HepG2 (cell line): ENCODE measurements around the gene GUCA1A. TPM values are rescaled to one million over a fixed set of nuclear protein-coding genes. Genes with fewer than 3 reads are reported as not detected.

ENCODE experiments used
- AGO1 ChIP-seq: fragments of 200-400 bp; formaldehyde crosslinking; IDR thresholded peaks from 2 replicates; pipeline ENCODE4 v1.6.1; 2017; ENCODE audit warnings: mild to moderate bottlenecking, low read depth, low read length, moderate library complexity; ENCODE audit not compliant: poor library complexity, severe bottlenecking
- DPF2 ChIP-seq: sonication (generic); formaldehyde crosslinking; IDR thresholded peaks from 2 replicates; pipeline ENCODE4 v1.4.0; 2020; ENCODE audit warnings: mild to moderate bottlenecking, low read depth, missing genetic modification reagents, borderline replicate concordance
- EP300 ChIP-seq, 3 experiments: sonication (generic) in 1 of 3; formaldehyde crosslinking in 1 of 3; IDR thresholded peaks; 2 replicates each; pipeline versions ENCODE4 v1.5.1 to v1.6.1; 2011 to 2020; ENCODE audit warnings: low read depth in 2 of 3, low read length in 2 of 3, borderline replicate concordance in 1 of 3, improper control_type of control experiment in 1 of 3, mild to moderate bottlenecking in 1 of 3, missing genetic modification reagents in 1 of 3, moderate library complexity in 1 of 3
- MZF1 ChIP-seq: sonication (generic); formaldehyde crosslinking; IDR thresholded peaks from 2 replicates; pipeline ENCODE4 v1.8.1; 2023; ENCODE audit warnings: mild to moderate bottlenecking, missing genetic modification reagents, borderline replicate concordance
- ONECUT2 ChIP-seq: sonication (generic); formaldehyde crosslinking; IDR thresholded peaks from 2 replicates; pipeline ENCODE4 v1.4.0; 2020; ENCODE audit warnings: missing genetic modification reagents
- PAWR ChIP-seq: sonication (generic); formaldehyde crosslinking; IDR thresholded peaks from 2 replicates; pipeline ENCODE4 v1.4.0; 2020; ENCODE audit warnings: missing genetic modification reagents, mild to moderate bottlenecking, borderline replicate concordance
- SPEN ChIP-seq: sonication (generic); formaldehyde crosslinking; IDR thresholded peaks from 2 replicates; pipeline ENCODE4 v1.5.1; 2020; ENCODE audit warnings: low read depth, mild to moderate bottlenecking, missing genetic modification reagents
- THYN1 ChIP-seq: sonication (generic); formaldehyde crosslinking; IDR thresholded peaks from 2 replicates; pipeline ENCODE4 v1.8.1; 2023; ENCODE audit warnings: low read depth, mild to moderate bottlenecking, moderate library complexity, missing genetic modification reagents, borderline replicate concordance
- ZNF12 ChIP-seq: sonication (generic); formaldehyde crosslinking; IDR thresholded peaks from 2 replicates; pipeline ENCODE4 v1.5.0; 2020; ENCODE audit warnings: missing genetic modification reagents
- ZNF329 ChIP-seq: sonication (generic); formaldehyde crosslinking; IDR thresholded peaks from 2 replicates; pipeline ENCODE4 v1.9.0; 2021; ENCODE audit warnings: low read depth, mild to moderate bottlenecking, missing genetic modification reagents
- ZNF446 ChIP-seq: sonication (generic); formaldehyde crosslinking; IDR thresholded peaks from 2 replicates; pipeline ENCODE4 v1.5.0; 2020; ENCODE audit warnings: mild to moderate bottlenecking, missing genetic modification reagents
- ZNF7 ChIP-seq: IDR thresholded peaks from 2 replicates; pipeline ENCODE4 v1.6.1; 2016; ENCODE audit warnings: missing biosample characterization, missing genetic modification reagents
- ZNF75D ChIP-seq: sonication (generic); formaldehyde crosslinking; IDR thresholded peaks from 2 replicates; pipeline ENCODE4 v1.8.1; 2023; ENCODE audit warnings: missing genetic modification reagents, mild to moderate bottlenecking, borderline replicate concordance
- polyA plus RNA-seq, 8 experiments: library from polyadenylated mRNA; depleted of rRNA in 3 of 8; stranded (reverse) in 7 of 8; unstranded in 1 of 8; fragments of >200 nt; fragmentation: Illumina TruSeq in 4 of 8; extraction: Trizol in 4 of 8; gene quantifications; 2 replicates each; pipeline versions ENCODE4 v1.2.1 to v1.2.3, GENCODE V29; 2011 to 2016; ENCODE audit warnings: low read depth in 4 of 8, missing spikeins in 1 of 8, mixed read lengths in 1 of 8; ENCODE audit not compliant: insufficient read depth in 1 of 8
- total RNA-seq, 5 experiments: library from RNA; depleted of rRNA; stranded (reverse); fragments of >200 nt; fragmentation: Illumina TruSeq; extraction: Trizol; gene quantifications; 2 replicates each; pipeline ENCODE4 v1.2.3, GENCODE V29; 2016; ENCODE audit warnings: low read depth in 1 of 5
- TF ChIP-seq, protein P1 (sequence below): IDR thresholded peaks from 2 replicates; pipeline ENCODE4 v1.6.1; 2016; ENCODE audit warnings: missing genetic modification reagents, missing compliant biosample characterization
- TF ChIP-seq, protein P2 (sequence below): sonication (generic); formaldehyde crosslinking; IDR thresholded peaks from 2 replicates; pipeline ENCODE4 v1.4.0; 2020; ENCODE audit warnings: low read depth, missing genetic modification reagents
- TF ChIP-seq, protein P3 (sequence below): sonication (generic); formaldehyde crosslinking; IDR thresholded peaks from 2 replicates; pipeline ENCODE4 v1.4.0; 2020; ENCODE audit warnings: mild to moderate bottlenecking, missing genetic modification reagents

The GUCA1A gene
- total and polyA plus RNA-seq, 2 of the 13 experiments (the other 11 are each of a cell fraction or from before 2014, with no cell fraction given): not detected

DNA sequence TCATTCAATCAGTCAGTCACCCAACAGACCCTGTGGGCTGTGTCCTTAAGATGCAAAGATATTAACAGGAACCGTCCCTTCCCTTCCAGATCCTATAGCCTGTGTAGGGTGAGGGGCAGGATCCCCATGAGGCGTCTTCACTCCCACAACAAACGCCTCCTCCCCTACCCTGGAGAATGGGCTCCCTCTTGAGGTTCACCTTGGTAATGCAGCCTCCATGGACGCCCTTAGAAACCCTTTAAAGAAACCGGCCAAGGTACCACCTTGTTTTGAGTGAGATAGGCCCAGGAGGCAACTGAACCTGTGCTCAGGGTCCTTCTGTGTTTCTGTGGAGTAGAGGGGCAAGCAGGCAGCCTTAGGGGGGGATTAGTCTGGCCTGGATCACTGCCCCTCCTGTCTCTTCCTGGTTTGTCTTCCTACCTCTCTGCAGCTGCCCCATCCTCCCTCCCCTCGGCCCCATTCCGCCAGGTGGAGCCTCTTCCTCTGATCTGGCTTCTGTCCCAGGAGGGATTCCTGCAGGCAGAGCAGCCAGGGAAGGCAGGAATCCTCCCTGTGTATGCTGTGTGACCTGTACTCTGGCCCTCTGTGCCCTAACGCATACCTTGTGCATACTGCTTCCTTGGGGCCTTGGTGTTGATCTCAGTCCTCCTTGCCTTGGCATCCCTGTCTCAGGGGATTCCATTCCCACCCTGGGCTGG, 6.6 kb upstream of the GUCA1A start (continued):
- TF ChIP-seq, protein P1, sequence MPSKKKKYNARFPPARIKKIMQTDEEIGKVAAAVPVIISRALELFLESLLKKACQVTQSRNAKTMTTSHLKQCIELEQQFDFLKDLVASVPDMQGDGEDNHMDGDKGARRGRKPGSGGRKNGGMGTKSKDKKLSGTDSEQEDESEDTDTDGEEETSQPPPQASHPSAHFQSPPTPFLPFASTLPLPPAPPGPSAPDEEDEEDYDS (CRISPR knock-in tag): no peak
- TF ChIP-seq DPF2 (CRISPR knock-in tag) (no peak), AGO1 (no peak), ZNF12 (CRISPR knock-in tag) (no peak), PAWR (no peak), ZNF7 (CRISPR knock-in tag) (no peak), ONECUT2 (no peak), THYN1 (CRISPR knock-in tag) (no peak), ZNF75D (CRISPR knock-in tag) (no peak), SPEN (CRISPR knock-in tag) (no peak), MZF1 (CRISPR knock-in tag) (no peak), ZNF329 (CRISPR knock-in tag) (no peak), EP300 (IDR thresholded peaks at IDR 0.05; ENCODE audit: low read depth in 2 of 2, low read length in 2 of 2) (no peak), EP300 (CRISPR knock-in tag; IDR thresholded peaks at IDR 0.05; ENCODE audit: borderline replicate concordance) (no peak; the same call in 1 of the 2 replicates), ZNF446 (CRISPR knock-in tag) (no peak)
- TF ChIP-seq, protein P2, sequence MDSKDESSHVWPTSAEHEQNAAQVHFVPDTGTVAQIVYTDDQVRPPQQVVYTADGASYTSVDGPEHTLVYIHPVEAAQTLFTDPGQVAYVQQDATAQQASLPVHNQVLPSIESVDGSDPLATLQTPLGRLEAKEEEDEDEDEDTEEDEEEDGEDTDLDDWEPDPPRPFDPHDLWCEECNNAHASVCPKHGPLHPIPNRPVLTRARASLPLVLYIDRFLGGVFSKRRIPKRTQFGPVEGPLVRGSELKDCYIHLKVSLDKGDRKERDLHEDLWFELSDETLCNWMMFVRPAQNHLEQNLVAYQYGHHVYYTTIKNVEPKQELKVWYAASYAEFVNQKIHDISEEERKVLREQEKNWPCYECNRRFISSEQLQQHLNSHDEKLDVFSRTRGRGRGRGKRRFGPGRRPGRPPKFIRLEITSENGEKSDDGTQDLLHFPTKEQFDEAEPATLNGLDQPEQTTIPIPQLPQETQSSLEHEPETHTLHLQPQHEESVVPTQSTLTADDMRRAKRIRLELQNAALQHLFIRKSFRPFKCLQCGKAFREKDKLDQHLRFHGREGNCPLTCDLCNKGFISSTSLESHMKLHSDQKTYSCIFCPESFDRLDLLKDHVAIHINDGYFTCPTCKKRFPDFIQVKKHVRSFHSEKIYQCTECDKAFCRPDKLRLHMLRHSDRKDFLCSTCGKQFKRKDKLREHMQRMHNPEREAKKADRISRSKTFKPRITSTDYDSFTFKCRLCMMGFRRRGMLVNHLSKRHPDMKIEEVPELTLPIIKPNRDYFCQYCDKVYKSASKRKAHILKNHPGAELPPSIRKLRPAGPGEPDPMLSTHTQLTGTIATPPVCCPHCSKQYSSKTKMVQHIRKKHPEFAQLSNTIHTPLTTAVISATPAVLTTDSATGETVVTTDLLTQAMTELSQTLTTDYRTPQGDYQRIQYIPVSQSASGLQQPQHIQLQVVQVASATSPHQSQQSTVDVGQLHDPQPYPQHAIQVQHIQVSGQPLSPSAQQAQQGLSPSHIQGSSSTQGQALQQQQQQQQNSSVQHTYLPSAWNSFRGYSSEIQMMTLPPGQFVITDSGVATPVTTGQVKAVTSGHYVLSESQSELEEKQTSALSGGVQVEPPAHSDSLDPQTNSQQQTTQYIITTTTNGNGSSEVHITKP (CRISPR knock-in tag): no peak
- TF ChIP-seq, protein P3, sequence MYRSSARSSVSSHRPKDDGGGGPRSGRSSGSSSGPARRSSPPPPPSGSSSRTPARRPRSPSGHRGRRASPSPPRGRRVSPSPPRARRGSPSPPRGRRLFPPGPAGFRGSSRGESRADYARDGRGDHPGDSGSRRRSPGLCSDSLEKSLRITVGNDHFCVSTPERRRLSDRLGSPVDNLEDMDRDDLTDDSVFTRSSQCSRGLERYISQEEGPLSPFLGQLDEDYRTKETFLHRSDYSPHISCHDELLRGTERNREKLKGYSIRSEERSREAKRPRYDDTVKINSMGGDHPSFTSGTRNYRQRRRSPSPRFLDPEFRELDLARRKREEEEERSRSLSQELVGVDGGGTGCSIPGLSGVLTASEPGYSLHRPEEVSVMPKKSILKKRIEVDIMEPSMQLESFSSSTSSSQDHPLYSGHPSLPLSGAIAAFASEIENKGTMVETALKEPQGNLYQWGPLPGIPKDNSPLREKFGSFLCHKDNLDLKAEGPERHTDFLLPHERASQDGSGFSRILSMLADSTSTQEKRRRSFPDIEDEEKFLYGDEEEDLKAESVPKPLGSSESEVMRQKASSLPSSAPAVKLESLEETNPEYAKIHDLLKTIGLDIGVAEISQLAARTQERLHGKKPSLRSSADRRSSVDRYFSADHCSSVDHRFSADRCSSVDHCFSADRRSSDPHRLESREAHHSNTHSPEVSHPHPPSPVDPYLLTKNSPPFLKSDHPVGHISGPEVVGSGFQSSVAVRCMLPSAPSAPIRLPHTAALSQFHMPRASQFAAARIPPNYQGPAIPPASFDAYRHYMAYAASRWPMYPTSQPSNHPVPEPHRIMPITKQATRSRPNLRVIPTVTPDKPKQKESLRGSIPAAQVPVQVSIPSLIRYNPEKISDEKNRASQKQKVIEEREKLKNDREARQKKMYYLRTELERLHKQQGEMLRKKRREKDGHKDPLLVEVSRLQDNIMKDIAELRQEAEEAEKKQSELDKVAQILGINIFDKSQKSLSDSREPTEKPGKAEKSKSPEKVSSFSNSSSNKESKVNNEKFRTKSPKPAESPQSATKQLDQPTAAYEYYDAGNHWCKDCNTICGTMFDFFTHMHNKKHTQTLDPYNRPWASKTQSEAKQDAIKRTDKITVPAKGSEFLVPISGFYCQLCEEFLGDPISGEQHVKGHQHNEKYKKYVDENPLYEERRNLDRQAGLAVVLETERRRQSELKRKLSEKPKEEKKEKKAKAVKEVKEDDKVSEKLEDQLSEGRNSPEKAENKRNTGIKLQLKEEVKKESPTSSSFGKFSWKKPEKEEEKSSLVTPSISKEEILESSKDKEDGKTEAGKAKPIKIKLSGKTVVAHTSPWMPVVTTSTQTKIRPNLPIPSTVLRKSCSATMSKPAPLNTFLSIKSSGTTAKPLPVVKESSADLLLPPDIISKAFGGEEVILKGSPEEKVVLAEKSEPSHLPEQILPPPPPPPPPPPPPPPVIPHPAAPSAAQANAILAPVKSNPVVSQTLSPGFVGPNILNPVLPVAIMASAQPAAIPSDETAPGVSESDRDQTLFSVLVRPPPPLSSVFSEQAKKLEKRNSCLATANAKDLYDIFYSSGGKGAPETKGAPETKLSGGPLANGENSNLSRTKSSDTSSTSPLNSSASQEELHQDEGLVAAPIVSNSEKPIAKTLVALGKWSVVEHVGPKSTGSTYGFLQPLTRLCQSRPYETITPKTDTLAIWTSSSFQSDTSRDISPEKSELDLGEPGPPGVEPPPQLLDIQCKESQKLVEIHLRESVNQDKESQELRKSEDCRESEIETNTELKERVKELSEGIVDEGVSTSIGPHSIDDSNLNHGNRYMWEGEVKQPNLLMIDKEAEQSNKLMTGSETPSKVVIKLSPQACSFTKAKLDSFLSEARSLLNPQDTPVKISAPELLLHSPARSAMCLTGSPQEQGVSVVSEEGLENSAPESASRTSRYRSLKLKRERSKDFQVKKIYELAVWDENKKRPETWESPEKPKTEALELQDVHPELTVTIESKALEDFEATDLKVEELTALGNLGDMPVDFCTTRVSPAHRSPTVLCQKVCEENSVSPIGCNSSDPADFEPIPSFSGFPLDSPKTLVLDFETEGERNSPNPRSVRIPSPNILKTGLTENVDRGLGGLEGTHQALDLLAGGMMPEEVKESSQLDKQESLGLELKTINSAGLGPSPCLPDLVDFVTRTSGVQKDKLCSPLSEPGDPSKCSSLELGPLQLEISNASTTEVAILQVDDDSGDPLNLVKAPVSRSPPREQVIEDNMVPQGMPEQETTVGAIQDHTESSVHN (CRISPR knock-in tag): no peak
